K562 (cell line): ENCODE results near the gene GSTO2. TPM values are rescaled to one million over a fixed set of nuclear protein-coding genes. Genes with fewer than 3 reads are reported as not detected.

Source experiments
- ATAC-seq: fragments of 200-7000 bp; cut with Tn5 transposase; 3 replicates; pipeline ENCODE4 v1.9.1; 2020; ENCODE audit warnings: moderate library complexity
- BruUV-seq: library from RNA; stranded (reverse); fragments of 400-500 nt; replicated peaks from 2 replicates; lab custom pipeline; 2021; lab: Mats Ljungman, UMichigan
- CTCF ChIA-PET: fragments of 300-600 bp; formaldehyde crosslinking; extraction: SDS; loops from one replicate; lab custom pipeline; 2021; ENCODE audit warnings: low intra/inter-chr PET ratio; lab: Yijun Ruan, JAX
- POLR2A ChIA-PET: fragments of 300-600, 350-650 bp; sonication (Branson Sonifier 250); formaldehyde crosslinking; extraction: SDS; loops from one replicate; lab custom pipeline; 2021; ENCODE audit warnings: antibody characterized with exemption, inconsistent platforms; lab: Yijun Ruan, JAX
- DNase-seq, 4 experiments: peaks; one replicate each; pipeline versions ENCODE4 v3.0.0 to v3.0.0-alpha.2; 2011 to 2018; ENCODE audit warnings: low spot score in 3 of 4, mixed read lengths in 3 of 4; ENCODE audit errors: extremely low read depth in 1 of 4
- FAIRE-seq: peaks from 2 replicates; lab custom pipeline; 2011; peaks lifted over from hg19 to GRCh38; lab: Jason Lieb, UNC
- H2AFZ ChIP-seq: 2 replicates; pipeline ENCODE4 v1.6.0; 2011; ENCODE audit warnings: low read depth, low read length, control low read depth, inconsistent platforms
- H3K27ac ChIP-seq: fragments of 200-600 bp; 3 replicates; pipeline ENCODE4 v1.8.0; 2011; ENCODE audit warnings: low read depth, mild to moderate bottlenecking, control low read depth, inconsistent platforms, low read length, moderate library complexity, mixed read lengths; ENCODE audit errors: extremely low read depth
- H3K27me3 ChIP-seq, 2 experiments: fragments of 300-600 bp in 1 of 2; 2 replicates in 1 of 2; 3 replicates in 1 of 2; pipeline versions ENCODE4 v1.6.0 to v1.8.0; 2011; ENCODE audit warnings: inconsistent platforms in 2 of 2, low read length in 2 of 2, mild to moderate bottlenecking in 1 of 2, mixed read lengths in 1 of 2, moderate library complexity in 1 of 2; ENCODE audit not compliant: control insufficient read depth in 2 of 2, insufficient read depth in 2 of 2
- H3K36me3 ChIP-seq: fragments of 300-600 bp; 3 replicates; pipeline ENCODE4 v1.8.0; 2011; ENCODE audit warnings: mild to moderate bottlenecking, low read length, inconsistent platforms; ENCODE audit not compliant: control insufficient read depth, insufficient read depth
- H3K4me1 ChIP-seq, 2 experiments: fragments of 200-600 bp in 1 of 2; replicated peaks in 1 of 2; 2 replicates in 1 of 2; 3 replicates in 1 of 2; pipeline versions ENCODE4 v1.5.1 to v1.8.0; 2011; ENCODE audit warnings: inconsistent platforms in 2 of 2, low read length in 2 of 2, mild to moderate bottlenecking in 1 of 2, mixed read lengths in 1 of 2, moderate library complexity in 1 of 2; ENCODE audit not compliant: control insufficient read depth in 2 of 2, insufficient read depth in 2 of 2
- H3K4me2 ChIP-seq: 2 replicates; pipeline ENCODE4 v1.6.1; 2011; ENCODE audit warnings: low read length, control low read depth, inconsistent platforms, mixed read lengths; ENCODE audit not compliant: insufficient read depth
- H3K4me3 ChIP-seq: fragments of 200-600 bp; sonication (generic), shearing (Covaris generic); 2 replicates; pipeline ENCODE4 v1.5.1; 2016; ENCODE audit warnings: control low read depth, inconsistent platforms
- H3K79me2 ChIP-seq: fragments of 200-600 bp; 3 replicates; pipeline ENCODE4 v1.8.0; 2011; ENCODE audit warnings: low read length, inconsistent platforms; ENCODE audit not compliant: control insufficient read depth, insufficient read depth
- H3K9ac ChIP-seq, 2 experiments: 2 replicates each; pipeline versions ENCODE4 v1.6.0 to v1.6.1; 2011; ENCODE audit warnings: low read depth in 2 of 2, low read length in 2 of 2, control low read depth in 1 of 2, inconsistent platforms in 1 of 2, mild to moderate bottlenecking in 1 of 2, mixed read lengths in 1 of 2; ENCODE audit not compliant: insufficient read depth in 1 of 2
- H3K9me1 ChIP-seq: one replicate; pipeline ENCODE4 v1.6.0; 2011; ENCODE audit warnings: inconsistent platforms, mild to moderate bottlenecking, low read length, moderate library complexity; ENCODE audit not compliant: control insufficient read depth, insufficient read depth
- H3K9me3 ChIP-seq: replicated peaks from 2 replicates; pipeline ENCODE4 v1.5.1; 2011; ENCODE audit warnings: low read depth, low read length, inconsistent platforms; ENCODE audit not compliant: control insufficient read depth, insufficient read depth
- H4K20me1 ChIP-seq: replicated peaks from 2 replicates; pipeline ENCODE4 v1.6.1; 2011; ENCODE audit warnings: low read length, inconsistent platforms, mixed read lengths; ENCODE audit not compliant: control insufficient read depth, insufficient read depth
- ATF7 ChIP-seq: fragments of 450-650 bp; IDR thresholded peaks from 2 replicates; pipeline ENCODE4 v1.7.1; 2014; ENCODE audit warnings: mild to moderate bottlenecking, moderate library complexity
- CEBPB ChIP-seq: fragments of 450-650 bp; IDR thresholded peaks from 2 replicates; pipeline ENCODE4 v1.6.1; 2016; ENCODE audit warnings: missing genetic modification characterization, missing compliant biosample characterization
- FOXM1 ChIP-seq, 2 experiments: fragments of 450-650 bp in 1 of 2; sonication (generic) in 1 of 2; formaldehyde crosslinking in 1 of 2; IDR thresholded peaks; 2 replicates each; pipeline versions ENCODE4 v1.6.1 to v1.9.0; 2017 to 2022; ENCODE audit warnings: low read depth in 2 of 2, mild to moderate bottlenecking in 2 of 2, missing genetic modification reagents in 1 of 2, moderate library complexity in 1 of 2
- HMGN3 ChIP-seq: IDR thresholded peaks from 2 replicates; pipeline ENCODE4 v1.6.1; 2011; ENCODE audit warnings: borderline replicate concordance, low read depth, mild to moderate bottlenecking, mixed read lengths, low read length; ENCODE audit not compliant: insufficient read length; ENCODE audit errors: extremely low read depth
- KLF6 ChIP-seq: fragments of 250-450 bp; sonication (Bioruptor Pico); IDR thresholded peaks from 2 replicates; pipeline ENCODE4 v1.4.0; 2020; ENCODE audit warnings: mild to moderate bottlenecking, moderate library complexity, borderline replicate concordance
- MYC ChIP-seq, 2 experiments: fragments of 250-450 bp in 1 of 2; sonication (Bioruptor Pico) in 1 of 2; IDR thresholded peaks; 2 replicates each; pipeline versions ENCODE4 v1.5.1 to v1.6.1; 2012 to 2021; ENCODE audit warnings: low read depth in 2 of 2, borderline replicate concordance in 1 of 2, improper control_type of control experiment in 1 of 2, low read length in 1 of 2, mild to moderate bottlenecking in 1 of 2, moderate library complexity in 1 of 2
- NONO ChIP-seq, 2 experiments: fragments of 200-400 bp in 1 of 2; fragments of 450-650 bp in 1 of 2; formaldehyde crosslinking in 1 of 2; IDR thresholded peaks; 2 replicates each; pipeline ENCODE4 v1.6.1; 2017; ENCODE audit warnings: low read depth in 2 of 2, mild to moderate bottlenecking in 2 of 2, moderate library complexity in 2 of 2, low read length in 1 of 2
- POLR2H ChIP-seq: IDR thresholded peaks from 2 replicates; pipeline ENCODE4 v1.6.1; 2016; ENCODE audit warnings: missing genetic modification characterization, low read depth, mild to moderate bottlenecking, control low read depth, missing compliant biosample characterization, moderate library complexity
- TBL1XR1 ChIP-seq, 2 experiments: IDR thresholded peaks; 2 replicates each; pipeline ENCODE4 v1.6.1; 2012; ENCODE audit warnings: improper control_type of control experiment in 2 of 2, low read length in 2 of 2, mild to moderate bottlenecking in 1 of 2
- WHSC1 ChIP-seq: IDR thresholded peaks from one replicate; pipeline ENCODE4 v1.6.1; 2012; ENCODE audit warnings: low read length, control low read depth, inconsistent platforms
- ZBTB17 ChIP-seq: fragments of 450-650 bp; formaldehyde crosslinking; IDR thresholded peaks from 2 replicates; pipeline ENCODE4 v1.4.0; 2020; ENCODE audit warnings: mild to moderate bottlenecking
- ZNF263 ChIP-seq: sonication (generic); formaldehyde crosslinking; IDR thresholded peaks from 2 replicates; pipeline ENCODE4 v1.8.0; 2022; ENCODE audit warnings: mild to moderate bottlenecking, missing genetic modification reagents, borderline replicate concordance
- WGBS: fragments of 100-300 bp; shearing (Covaris generic); methylation state at CpG from one replicate; pipeline ENCODE4 v1.1.6; 2016; ENCODE audit warnings: low coverage, mixed read lengths; ENCODE audit not compliant: insufficient coverage; ENCODE audit errors: missing lambda C conversion rate; 5-methylcytosine and 5-hydroxymethylcytosine counted together
- in situ Hi-C: fragments of 300-500 bp; cut with MboI; formaldehyde crosslinking; loops from 4 replicates; pipeline ENCODE4 v1.15.0; 2018; ENCODE audit warnings: inconsistent platforms, mixed read lengths
- intact Hi-C: fragments of 100-400 bp; cut with micrococcal nuclease; formaldehyde crosslinking; loops from 2 replicates; pipeline ENCODE4 v1.14.2; 2022
- polyA plus RNA-seq, 8 experiments: library from polyadenylated mRNA; depleted of rRNA in 4 of 8; stranded (reverse) in 5 of 8; unstranded in 3 of 8; fragments of >200 nt; fragmentation: Nextera tagmentation in 2 of 8; fragmentation: Illumina TruSeq in 1 of 8; extraction: Ambion mirVana in 2 of 8; extraction: Trizol in 1 of 8; gene quantifications; 2 replicates each; pipeline versions ENCODE4 v1.2.1 to v1.2.3, GENCODE V29; 2011 to 2014; ENCODE audit warnings: inconsistent platforms in 1 of 8, missing spikeins in 1 of 8
- total RNA-seq, 7 experiments: library from RNA; depleted of rRNA in 6 of 7; stranded (reverse); fragments of >200 nt in 6 of 7; fragmentation: Illumina TruSeq in 2 of 7; extraction: Trizol in 2 of 7; gene quantifications; 2 replicates each; pipeline versions ENCODE4 v1.2.1 to v1.2.3, GENCODE V29; 2011 to 2021; ENCODE audit warnings: low replicate concordance in 1 of 7
- TF ChIP-seq, protein P1 (sequence below), 3 experiments: IDR thresholded peaks in 2 of 3; conservative IDR thresholded peaks in 1 of 3; 2 replicates each; pipeline ENCODE4 v1.5.1; 2011 to 2012; ENCODE audit warnings: low read length in 3 of 3, mild to moderate bottlenecking in 3 of 3, control low read depth in 2 of 3, improper control_type of control experiment in 1 of 3, inconsistent platforms in 1 of 3, low read depth in 1 of 3, mixed read lengths in 1 of 3, moderate library complexity in 1 of 3; ENCODE audit not compliant: insufficient read depth in 2 of 3
- TF ChIP-seq, protein P2 (sequence below): fragments of 450-650 bp; formaldehyde crosslinking; IDR thresholded peaks from 2 replicates; pipeline ENCODE4 v1.4.0; 2020; ENCODE audit warnings: mild to moderate bottlenecking, moderate library complexity

The GSTO2 gene
- total and polyA plus RNA-seq, 9 of the 15 experiments (the other 6 are each of a cell fraction or from before 2014, with no cell fraction given): 0.18 to 1.8 (median 0.90) TPM

DNA sequence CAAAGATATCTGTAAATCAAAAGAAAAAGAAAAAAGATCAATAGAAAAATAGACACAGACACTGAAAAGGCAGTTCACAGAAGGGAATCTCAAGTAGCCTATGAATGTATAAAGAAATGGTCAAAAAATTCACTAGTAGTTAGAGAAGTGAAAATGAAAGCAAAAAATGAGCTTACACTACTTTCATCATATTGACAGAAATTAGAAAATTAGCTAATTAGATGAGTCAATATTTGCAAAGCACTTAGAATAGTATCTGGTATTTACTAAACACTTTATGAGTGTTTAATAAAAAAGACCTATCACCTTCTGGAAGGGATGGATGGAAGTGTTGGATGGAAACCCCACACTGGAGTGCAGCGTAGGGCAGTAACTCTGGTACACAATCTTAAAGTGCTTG is 82.9 kb downstream of the GSTO2 start (continued):
- TF ChIP-seq CEBPB (no peak), ZBTB17 (CRISPR knock-in tag) (no peak)

DNA sequence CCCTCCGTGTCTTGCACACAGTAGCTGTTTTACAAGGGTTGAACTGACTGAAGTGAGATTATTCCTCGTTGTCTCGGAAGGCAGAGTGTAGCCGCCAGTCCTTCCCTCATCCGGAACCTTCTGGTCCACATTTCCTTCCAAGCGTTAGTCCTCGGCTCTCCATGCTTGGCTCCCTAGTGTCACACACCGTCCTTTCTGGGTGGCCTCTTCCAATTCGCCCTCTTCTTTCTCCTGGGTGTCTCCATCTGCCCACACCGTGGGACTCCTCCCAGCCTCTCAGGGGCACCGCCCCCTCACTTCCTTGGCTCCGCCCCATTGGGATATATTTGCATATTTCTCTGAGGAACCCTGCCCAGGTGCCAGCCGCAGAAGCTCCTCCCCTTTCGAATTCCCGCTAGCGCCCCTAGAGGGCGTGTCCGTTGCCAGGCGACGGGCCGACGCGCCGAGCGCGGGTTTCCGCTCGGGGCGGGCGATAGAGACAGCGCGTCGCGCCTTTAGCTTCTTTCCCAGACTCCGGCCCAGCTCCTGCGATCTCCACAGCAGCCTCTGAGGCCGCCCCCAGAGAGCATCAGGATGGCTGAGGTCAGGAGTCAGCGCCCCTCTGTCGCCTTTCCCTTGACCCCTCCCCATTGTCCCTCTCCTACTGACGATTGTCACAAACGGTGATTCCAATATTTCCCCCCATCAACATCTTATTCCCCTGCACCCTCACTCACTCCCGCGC is 84.5 kb downstream of the GSTO2 start, which contains the start of gene CFAP58:
CFAP58 (plus strand) TSS at position 509 of the 724 bp plus-strand sequence; CDS start at position 574, 65 bp downstream.
- Histone ChIP-seq H3K27me3 (no peaks in the 10 kb centered on the region), H2AFZ (peak within 1 kb of the TSS; percentile 99), H3K79me2 (peaks cover 2% of the 10 kb centered on the region; the same call in 2 of the 3 replicates), H3K4me3 (peak within 1 kb of the TSS; percentile 56), H4K20me1 (no peaks in the 10 kb centered on the region), H3K36me3 (no peaks in the 10 kb centered on the region; the same call in 2 of the 3 replicates), H3K9me3 (no peaks in the 10 kb centered on the region), H3K27ac (peak within 1 kb of the TSS; percentile 53; the same call in 1 of the 3 replicates), H3K9me1 (no peaks in the 10 kb centered on the region), H3K9ac (peak within 1 kb of the TSS; percentile 63 to 81), H3K4me1 (peaks cover 5 to 24% of the 10 kb centered on the region in 2 experiments), H3K4me2 (peak within 1 kb of the TSS; percentile 98)
- in situ Hi-C loops (no loop called here), intact Hi-C loops (loop anchor here (5.0 kb wide), 3 partner anchors 231 to 466 kb away; partner anchors contain the start of gene SFR1)
- FAIRE-seq (peak; percentile 97), DNase-seq (peak; percentile 91 to 94 (median 92)), ATAC-seq (peak; percentile 98)
- ChIA-PET CTCF (interaction anchor here (0.6 to 7.1 kb wide), 2 partner anchors 62 to 392 kb away, joined by 3 to 63 read pairs; no protein-coding TSS in a partner anchor), POLR2A (interaction anchor here (0.6 to 1.7 kb wide), 10 partner anchors 14 to 432 kb away, joined by 3 to 6 read pairs (median 4); partner anchors contain the start of gene ITPRIP)
- WGBS: under 1% methylated on average over 24 of the region's 43 CpGs
- no TSS peak for BruUV-seq
- TF ChIP-seq WHSC1: no peak
- TF ChIP-seq HMGN3: peak; percentile 39
- no peak for TF ChIP-seq NONO (IDR thresholded peaks at IDR 0.05; ENCODE audit: low read depth in 2 of 2, low read length in 1 of 2)
- TF ChIP-seq, protein P1, sequence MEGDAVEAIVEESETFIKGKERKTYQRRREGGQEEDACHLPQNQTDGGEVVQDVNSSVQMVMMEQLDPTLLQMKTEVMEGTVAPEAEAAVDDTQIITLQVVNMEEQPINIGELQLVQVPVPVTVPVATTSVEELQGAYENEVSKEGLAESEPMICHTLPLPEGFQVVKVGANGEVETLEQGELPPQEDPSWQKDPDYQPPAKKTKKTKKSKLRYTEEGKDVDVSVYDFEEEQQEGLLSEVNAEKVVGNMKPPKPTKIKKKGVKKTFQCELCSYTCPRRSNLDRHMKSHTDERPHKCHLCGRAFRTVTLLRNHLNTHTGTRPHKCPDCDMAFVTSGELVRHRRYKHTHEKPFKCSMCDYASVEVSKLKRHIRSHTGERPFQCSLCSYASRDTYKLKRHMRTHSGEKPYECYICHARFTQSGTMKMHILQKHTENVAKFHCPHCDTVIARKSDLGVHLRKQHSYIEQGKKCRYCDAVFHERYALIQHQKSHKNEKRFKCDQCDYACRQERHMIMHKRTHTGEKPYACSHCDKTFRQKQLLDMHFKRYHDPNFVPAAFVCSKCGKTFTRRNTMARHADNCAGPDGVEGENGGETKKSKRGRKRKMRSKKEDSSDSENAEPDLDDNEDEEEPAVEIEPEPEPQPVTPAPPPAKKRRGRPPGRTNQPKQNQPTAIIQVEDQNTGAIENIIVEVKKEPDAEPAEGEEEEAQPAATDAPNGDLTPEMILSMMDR (IDR thresholded peaks at IDR 0.05 in 2 of 3, conservative IDR thresholded peaks at IDR 0.05 in 1 of 3; ENCODE audit: insufficient read depth in 2 of 3, low read depth in 1 of 3, low read length in 3 of 3): peak; percentile 57 to 79 (median 76); a peak in 5 of 6 replicates
- TF ChIP-seq MYC (IDR thresholded peaks at IDR 0.05; ENCODE audit: low read depth, low read length): 0 out of 2 replicates have a peak, but pooled peaks have one; percentile 35
- TF ChIP-seq MYC (CRISPR knock-in tag; IDR thresholded peaks at IDR 0.05; ENCODE audit: borderline replicate concordance, low read depth): no peak
- TF ChIP-seq, protein P2, sequence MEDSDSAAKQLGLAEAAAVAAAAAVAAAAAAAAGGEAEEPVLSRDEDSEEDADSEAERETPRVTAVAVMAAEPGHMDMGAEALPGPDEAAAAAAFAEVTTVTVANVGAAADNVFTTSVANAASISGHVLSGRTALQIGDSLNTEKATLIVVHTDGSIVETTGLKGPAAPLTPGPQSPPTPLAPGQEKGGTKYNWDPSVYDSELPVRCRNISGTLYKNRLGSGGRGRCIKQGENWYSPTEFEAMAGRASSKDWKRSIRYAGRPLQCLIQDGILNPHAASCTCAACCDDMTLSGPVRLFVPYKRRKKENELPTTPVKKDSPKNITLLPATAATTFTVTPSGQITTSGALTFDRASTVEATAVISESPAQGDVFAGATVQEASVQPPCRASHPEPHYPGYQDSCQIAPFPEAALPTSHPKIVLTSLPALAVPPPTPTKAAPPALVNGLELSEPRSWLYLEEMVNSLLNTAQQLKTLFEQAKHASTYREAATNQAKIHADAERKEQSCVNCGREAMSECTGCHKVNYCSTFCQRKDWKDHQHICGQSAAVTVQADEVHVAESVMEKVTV (CRISPR knock-in tag): no peak
- TF ChIP-seq KLF6 (CRISPR knock-in tag): no peak
- TF ChIP-seq ZNF263 (CRISPR knock-in tag): no peak
- TF ChIP-seq ATF7: peak; percentile 32; the same call in 1 of the 2 replicates
- peak in 1 of 2 experiments; percentile 46; a peak in 1 of 4 replicates for TF ChIP-seq TBL1XR1 (IDR thresholded peaks at IDR 0.05; ENCODE audit: low read length in 2 of 2)
- TF ChIP-seq FOXM1 (IDR thresholded peaks at IDR 0.05; ENCODE audit: low read depth): no peak
- no peak for TF ChIP-seq FOXM1 (CRISPR knock-in tag; IDR thresholded peaks at IDR 0.05; ENCODE audit: low read depth)
- TF ChIP-seq POLR2H (tag): no peak
